ENCODE results near the gene A1BG.

A1BG gene

GRCh38 chr19:58400316-58400915 is 47.1 kb upstream of the A1BG start:
- H3K79me2 ChIP-seq (ENCODE audit: low read length), result peaks cover 4% of the 10 kb centered on the region
- TF ChIP-seq CTCF (IDR thresholded peaks at IDR 0.05; ENCODE audit: low read depth, low read length) (no peak), EZH2phosphoT487 (IDR thresholded peaks at IDR 0.05; ENCODE audit: low read depth) (no peak)
- no peaks in the 10 kb centered on the region for H3K9me3 ChIP-seq (ENCODE audit: insufficient read depth, low read length)
- H3K27me3 ChIP-seq (ENCODE audit: low read depth, low read length), result no peaks in the 10 kb centered on the region
- 0 out of 2 replicates have a peak, but pooled peaks cover 2% of the 10 kb centered on the region for H4K20me1 ChIP-seq (ENCODE audit: insufficient read depth, low read length)
- no peak overlapping the region for H3K27ac ChIP-seq (ENCODE audit: low read length)
- H3K9ac ChIP-seq (ENCODE audit: low read length), result peak overlapping the region; percentile 56
- H3K4me2 ChIP-seq (ENCODE audit: low read length), result peak overlapping the region; percentile 90
- H3K36me3 ChIP-seq (replicated peaks; ENCODE audit: low read depth, low read length), result peaks cover 18% of the 10 kb centered on the region
- H3K4me3 ChIP-seq (ENCODE audit: low read length), result peak overlapping the region; percentile 78
- peak overlapping the region; percentile 29; the same call in 1 of the 2 replicates for H2AFZ ChIP-seq (ENCODE audit: low read depth, low read length)
- peaks cover 11% of the 10 kb centered on the region for H3K4me1 ChIP-seq (ENCODE audit: low read length)

DNA sequence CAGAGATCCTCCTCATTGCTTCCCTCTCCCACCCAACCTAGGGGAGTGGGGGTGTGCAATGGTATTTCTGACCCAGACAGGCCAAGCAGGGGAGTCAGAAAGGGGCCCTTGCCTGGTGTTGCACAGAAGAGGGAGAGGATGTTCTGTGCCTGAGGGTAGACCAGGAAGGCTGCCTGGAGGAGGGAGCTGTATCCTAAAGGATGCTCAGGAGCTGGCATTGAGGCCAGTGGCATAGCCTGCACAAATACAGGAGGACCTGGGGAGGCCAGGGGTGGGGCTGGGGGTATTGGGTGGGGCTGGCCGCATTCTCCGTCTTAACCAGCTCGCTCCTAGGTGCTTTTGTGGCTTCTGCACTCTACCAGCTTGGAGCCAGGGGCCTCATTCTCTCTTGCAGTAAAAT is 46.6 kb upstream of the A1BG start:
- TF ChIP-seq CTCF (IDR thresholded peaks at IDR 0.05; ENCODE audit: low read depth, low read length) (no peak), EZH2phosphoT487 (IDR thresholded peaks at IDR 0.05; ENCODE audit: low read depth) (no peak)
- H3K4me3 ChIP-seq (ENCODE audit: low read length), result no peak overlapping the region
- no peak overlapping the region for H3K4me2 ChIP-seq (ENCODE audit: low read length)
- H3K9me3 ChIP-seq (ENCODE audit: insufficient read depth, low read length), result no peaks in the 10 kb centered on the region
- peaks cover 4% of the 10 kb centered on the region for H3K79me2 ChIP-seq (ENCODE audit: low read length)
- no peak overlapping the region for H3K27ac ChIP-seq (ENCODE audit: low read length)
- peaks cover 11% of the 10 kb centered on the region for H3K4me1 ChIP-seq (ENCODE audit: low read length)
- H3K36me3 ChIP-seq (replicated peaks; ENCODE audit: low read depth, low read length), result peaks cover 23% of the 10 kb centered on the region
- no peak overlapping the region for H3K9ac ChIP-seq (ENCODE audit: low read length)
- peaks cover 7% of the 10 kb centered on the region for H4K20me1 ChIP-seq (ENCODE audit: insufficient read depth, low read length)
- H2AFZ ChIP-seq (ENCODE audit: low read depth, low read length), result no peak overlapping the region
- no peaks in the 10 kb centered on the region for H3K27me3 ChIP-seq (ENCODE audit: low read depth, low read length)

DNA sequence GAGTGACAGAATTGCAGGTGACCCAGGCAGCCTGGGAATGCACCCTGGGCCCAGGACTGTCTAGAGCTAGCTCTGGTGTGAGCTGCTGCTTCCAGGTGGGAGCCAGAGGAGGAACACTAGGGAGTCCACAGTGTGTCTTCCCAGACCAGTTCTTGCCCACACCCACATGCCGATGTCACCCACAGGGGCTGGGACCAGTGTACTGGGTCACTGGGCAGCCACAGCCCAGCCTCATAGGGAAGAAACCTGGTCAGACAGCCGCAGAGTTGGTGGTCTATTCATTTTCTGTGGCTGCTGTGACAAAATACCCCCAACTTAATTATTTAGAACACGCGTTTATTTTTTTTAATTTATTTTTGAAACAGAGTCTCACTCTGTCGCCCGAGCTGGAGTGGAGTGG is 45.3 kb upstream of the A1BG start:
- Histone ChIP-seq H3K4me2 (ENCODE audit: low read length) (no peak overlapping the region), H3K36me3 (replicated peaks; ENCODE audit: low read depth, low read length) (peaks cover 35% of the 10 kb centered on the region), H3K4me3 (ENCODE audit: low read length) (no peak overlapping the region), H3K27ac (ENCODE audit: low read length) (no peak overlapping the region), H3K79me2 (ENCODE audit: low read length) (peaks cover 4% of the 10 kb centered on the region), H3K9ac (ENCODE audit: low read length) (no peak overlapping the region), H3K4me1 (ENCODE audit: low read length) (peaks cover 11% of the 10 kb centered on the region), H2AFZ (ENCODE audit: low read depth, low read length) (no peak overlapping the region), H3K27me3 (ENCODE audit: low read depth, low read length) (no peaks in the 10 kb centered on the region), H3K9me3 (ENCODE audit: insufficient read depth, low read length) (no peaks in the 10 kb centered on the region), H4K20me1 (ENCODE audit: insufficient read depth, low read length) (peaks cover 20% of the 10 kb centered on the region)
- TF ChIP-seq EZH2phosphoT487 (IDR thresholded peaks at IDR 0.05; ENCODE audit: low read depth) (no peak), CTCF (IDR thresholded peaks at IDR 0.05; ENCODE audit: low read depth, low read length) (no peak)

GRCh38 chr19:58398087-58398486 is 44.8 kb upstream of the A1BG start:
- no peak overlapping the region for H3K9ac ChIP-seq (ENCODE audit: low read length)
- no peak overlapping the region for H3K4me3 ChIP-seq (ENCODE audit: low read length)
- peaks cover 38% of the 10 kb centered on the region for H3K36me3 ChIP-seq (replicated peaks; ENCODE audit: low read depth, low read length)
- no peak overlapping the region for H3K27ac ChIP-seq (ENCODE audit: low read length)
- peaks cover 25% of the 10 kb centered on the region for H4K20me1 ChIP-seq (ENCODE audit: insufficient read depth, low read length)
- H3K4me2 ChIP-seq (ENCODE audit: low read length), result no peak overlapping the region
- H3K79me2 ChIP-seq (ENCODE audit: low read length), result peaks cover 7% of the 10 kb centered on the region
- no peaks in the 10 kb centered on the region for H3K9me3 ChIP-seq (ENCODE audit: insufficient read depth, low read length)
- H3K27me3 ChIP-seq (ENCODE audit: low read depth, low read length), result no peaks in the 10 kb centered on the region
- H2AFZ ChIP-seq (ENCODE audit: low read depth, low read length), result no peak overlapping the region
- H3K4me1 ChIP-seq (ENCODE audit: low read length), result peaks cover 11% of the 10 kb centered on the region
- no peak for TF ChIP-seq EZH2phosphoT487 (IDR thresholded peaks at IDR 0.05; ENCODE audit: low read depth)
- TF ChIP-seq CTCF (IDR thresholded peaks at IDR 0.05; ENCODE audit: low read depth, low read length), result no peak

All from OCI-LY3 (cell line).